IMR-90 (cell line): ENCODE results near the gene RUNX3. TPM values are rescaled to one million over a fixed set of nuclear protein-coding genes. Genes with fewer than 3 reads are reported as not detected.

Experiments used
- ATAC-seq: fragments of 200-7000 bp; cut with Tn5 transposase; 2 replicates; pipeline ENCODE4 v1.9.1; 2020; ENCODE audit warnings: low read depth, mild to moderate bottlenecking, moderate library complexity
- BruUV-seq: library from RNA; stranded (reverse); fragments of 400-500 nt; replicated peaks from 2 replicates; lab custom pipeline; 2021; lab: Mats Ljungman, UMichigan
- CTCF ChIA-PET: fragments of 300-600 bp; formaldehyde crosslinking; extraction: SDS; loops from one replicate; lab custom pipeline; 2021; ENCODE audit warnings: antibody characterized with exemption; lab: Yijun Ruan, JAX
- POLR2A ChIA-PET: fragments of 300-600 bp; sonication (Branson Sonifier 250); formaldehyde crosslinking; loops from one replicate; lab custom pipeline; 2022; ENCODE audit warnings: antibody characterized with exemption; ENCODE audit not compliant: unreplicated experiment; lab: Charles Lee
- DNase-seq: peaks from one replicate; pipeline ENCODE4 v3.0.0; 2013
- H2AFZ ChIP-seq: replicated peaks from 2 replicates; pipeline ENCODE3; 2013; ENCODE audit warnings: low read length, mild to moderate bottlenecking; ENCODE audit not compliant: poor library complexity
- H2AK5ac ChIP-seq: 2 replicates; pipeline ENCODE4 v1.6.1; 2013; ENCODE audit warnings: low read depth, low read length, inconsistent platforms
- H2AK9ac ChIP-seq: replicated peaks from 2 replicates; pipeline ENCODE3; 2013; ENCODE audit warnings: mild to moderate bottlenecking, low read depth, low read length, moderate library complexity; ENCODE audit not compliant: poor library complexity
- H2BK120ac ChIP-seq: 2 replicates; pipeline ENCODE4 v1.6.1; 2013; ENCODE audit warnings: low read depth, low read length, inconsistent platforms
- H2BK15ac ChIP-seq: 3 replicates; pipeline ENCODE4 v1.6.1; 2013; ENCODE audit warnings: low read depth, low read length, inconsistent platforms
- H2BK20ac ChIP-seq: 2 replicates; pipeline ENCODE4 v1.6.1; 2013; ENCODE audit warnings: low read depth, mild to moderate bottlenecking, inconsistent platforms, low read length, moderate library complexity
- H2BK5ac ChIP-seq: 2 replicates; pipeline ENCODE4 v1.6.1; 2013; ENCODE audit warnings: mild to moderate bottlenecking, low read depth, low read length, inconsistent platforms; ENCODE audit not compliant: poor library complexity, severe bottlenecking
- H3K14ac ChIP-seq: replicated peaks from 2 replicates; pipeline ENCODE4 v1.6.1; 2013; ENCODE audit warnings: low read depth, low read length, inconsistent platforms
- H3K18ac ChIP-seq: 2 replicates; pipeline ENCODE4 v1.6.1; 2013; ENCODE audit warnings: low read depth, low read length, control low read depth
- H3K23ac ChIP-seq: 2 replicates; pipeline ENCODE4 v1.6.1; 2013; ENCODE audit warnings: low read depth, low read length, inconsistent platforms
- H3K27ac ChIP-seq: 2 replicates; pipeline ENCODE4 v1.5.1; 2013; ENCODE audit warnings: mild to moderate bottlenecking, control low read depth, low read length; ENCODE audit not compliant: insufficient read depth
- H3K27me3 ChIP-seq: 2 replicates; pipeline ENCODE4 v1.6.1; 2013; ENCODE audit warnings: low read length; ENCODE audit not compliant: control insufficient read depth, insufficient read depth
- H3K36me3 ChIP-seq: 2 replicates; pipeline ENCODE4 v1.6.1; 2013; ENCODE audit warnings: low read length, mixed read lengths; ENCODE audit not compliant: control insufficient read depth, insufficient read depth
- H3K4ac ChIP-seq: 2 replicates; pipeline ENCODE4 v1.6.1; 2013; ENCODE audit warnings: low read depth, low read length, inconsistent platforms
- H3K4me1 ChIP-seq: 2 replicates; pipeline ENCODE4 v1.6.1; 2013; ENCODE audit warnings: low read length, mixed read lengths; ENCODE audit not compliant: control insufficient read depth, insufficient read depth
- H3K4me2 ChIP-seq: 2 replicates; pipeline ENCODE4 v1.6.1; 2013; ENCODE audit warnings: low read depth, mild to moderate bottlenecking, control low read depth, low read length, moderate library complexity
- H3K4me3 ChIP-seq: 2 replicates; pipeline ENCODE4 v1.5.1; 2013; ENCODE audit warnings: low read depth, mild to moderate bottlenecking, control low read depth, low read length, moderate library complexity; ENCODE audit not compliant: insufficient read depth
- H3K56ac ChIP-seq: 2 replicates; pipeline ENCODE4 v1.6.1; 2013; ENCODE audit warnings: low read length, inconsistent platforms; ENCODE audit not compliant: insufficient read depth; ENCODE audit errors: extremely low read depth
- H3K79me1 ChIP-seq, 2 experiments: 2 replicates each; pipeline ENCODE4 v1.6.1; 2013; ENCODE audit warnings: low read length in 2 of 2, inconsistent platforms in 1 of 2, low read depth in 1 of 2
- H3K9ac ChIP-seq: 2 replicates; pipeline ENCODE4 v1.6.1; 2013; ENCODE audit warnings: low read depth, low read length, control low read depth
- H3K9me1 ChIP-seq: 2 replicates; pipeline ENCODE4 v1.6.1; 2013; ENCODE audit warnings: low read length, inconsistent platforms; ENCODE audit not compliant: insufficient read depth
- H3K9me3 ChIP-seq: 2 replicates; pipeline ENCODE4 v1.6.1; 2013; ENCODE audit warnings: low read length; ENCODE audit not compliant: control insufficient read depth, insufficient read depth
- H4K20me1 ChIP-seq: 2 replicates; pipeline ENCODE4 v1.6.1; 2013; ENCODE audit warnings: low read length, inconsistent platforms; ENCODE audit not compliant: insufficient read depth
- H4K5ac ChIP-seq: 2 replicates; pipeline ENCODE4 v1.6.1; 2013; ENCODE audit warnings: mild to moderate bottlenecking, low read depth, low read length, control low read depth
- H4K8ac ChIP-seq, 2 experiments: 2 replicates each; pipeline ENCODE4 v1.6.1; 2013; ENCODE audit warnings: low read depth in 2 of 2, low read length in 2 of 2, control low read depth in 1 of 2, inconsistent platforms in 1 of 2
- H4K91ac ChIP-seq: 2 replicates; pipeline ENCODE4 v1.6.1; 2013; ENCODE audit warnings: low read depth, low read length, inconsistent platforms; ENCODE audit not compliant: insufficient read depth
- BHLHE40 ChIP-seq: fragments of 150-350 bp; IDR thresholded peaks from 2 replicates; pipeline ENCODE4 v1.6.1; 2016; ENCODE audit warnings: mild to moderate bottlenecking, low read depth, low read length
- CEBPB ChIP-seq: IDR thresholded peaks from 2 replicates; pipeline ENCODE4 v1.6.1; 2012; ENCODE audit warnings: low read depth, low read length, improper control_type of control experiment
- CHD1 ChIP-seq: IDR thresholded peaks from 2 replicates; pipeline ENCODE4 v1.6.1; 2012; ENCODE audit warnings: low read depth, low read length, improper control_type of control experiment
- FOS ChIP-seq: fragments of 150-350 bp; IDR thresholded peaks from 2 replicates; pipeline ENCODE4 v1.6.1; 2016; ENCODE audit warnings: low read depth, low read length
- MAFK ChIP-seq: IDR thresholded peaks from 2 replicates; pipeline ENCODE4 v1.6.1; 2012; ENCODE audit warnings: low read depth, low read length, improper control_type of control experiment
- MAZ ChIP-seq: IDR thresholded peaks from 2 replicates; pipeline ENCODE4 v1.6.1; 2012; ENCODE audit warnings: low read depth, mild to moderate bottlenecking, low read length, improper control_type of control experiment, moderate library complexity, borderline replicate concordance
- MXI1 ChIP-seq: IDR thresholded peaks from 2 replicates; pipeline ENCODE4 v1.6.1; 2012; ENCODE audit warnings: low read depth, mild to moderate bottlenecking, low read length, moderate library complexity, borderline replicate concordance
- NFE2L2 ChIP-seq: fragments of 150-350 bp; IDR thresholded peaks from 2 replicates; pipeline ENCODE4 v1.6.1; 2016; ENCODE audit warnings: low read depth, mild to moderate bottlenecking, low read length
- POLR2A ChIP-seq: IDR thresholded peaks from 2 replicates; pipeline ENCODE4 v1.6.1; 2012; ENCODE audit warnings: mild to moderate bottlenecking, low read depth, low read length
- RAD21 ChIP-seq: IDR thresholded peaks from 2 replicates; pipeline ENCODE4 v1.6.1; 2012; ENCODE audit warnings: low read length, improper control_type of control experiment
- RCOR1 ChIP-seq: IDR thresholded peaks from 2 replicates; pipeline ENCODE4 v1.6.1; 2012; ENCODE audit warnings: mild to moderate bottlenecking, low read length, improper control_type of control experiment; ENCODE audit not compliant: insufficient replicate concordance
- RFX5 ChIP-seq: IDR thresholded peaks from 2 replicates; pipeline ENCODE4 v1.8.0; 2012; ENCODE audit warnings: low read depth, mild to moderate bottlenecking, low read length, moderate library complexity
- SMC3 ChIP-seq: fragments of 150-350 bp; IDR thresholded peaks from 2 replicates; pipeline ENCODE4 v1.6.1; 2016; ENCODE audit warnings: low read depth, mild to moderate bottlenecking, antibody characterized with exemption, low read length, moderate library complexity
- WGBS, 2 experiments: methylation state at CpG; one replicate each; pipeline versions ENCODE4 v1.1.5 to v1.1.7; 2013; ENCODE audit warnings: missing lambda C conversion rate in 2 of 2; ENCODE audit not compliant: insufficient read length in 1 of 2; ENCODE audit errors: extremely low coverage in 2 of 2; 5-methylcytosine and 5-hydroxymethylcytosine counted together
- dilution Hi-C: fragments of 300-500 bp; cut with HindIII; formaldehyde crosslinking; loops from one replicate; pipeline ENCODE4 v1.14.3; 2018; ENCODE audit warnings: low sequenced_read_pairs; ENCODE audit not compliant: unreplicated experiment
- in situ Hi-C: fragments of 300-500 bp; cut with MboI; formaldehyde crosslinking; loops from 3 replicates; pipeline ENCODE4 v1.14.3; 2019; ENCODE audit warnings: low sequenced_read_pairs, inconsistent platforms, mixed read lengths
- intact Hi-C: fragments of 100-400 bp; cut with micrococcal nuclease; formaldehyde crosslinking; loops from 2 replicates; pipeline ENCODE4 v1.10.0; 2022
- polyA plus RNA-seq, 3 experiments: library from polyadenylated mRNA; depleted of rRNA; stranded (reverse); fragments of >200 nt; gene quantifications; 2 replicates each; pipeline ENCODE4 v1.2.3, GENCODE V29; 2012; ENCODE audit warnings: low replicate concordance in 1 of 3
- total RNA-seq: library from RNA; depleted of rRNA; stranded (reverse); fragments of >200 nt; gene quantifications from 2 replicates; pipeline ENCODE4 v1.2.3, GENCODE V29; 2012
- TF ChIP-seq, protein P1 (sequence below): fragments of 150-350 bp; IDR thresholded peaks from 2 replicates; pipeline ENCODE4 v1.6.1; 2016; ENCODE audit warnings: low read depth, mild to moderate bottlenecking, low read length, moderate library complexity, borderline replicate concordance
- TF ChIP-seq, protein P2 (sequence below): conservative IDR thresholded peaks from 2 replicates; pipeline ENCODE4 v1.5.1; 2012; ENCODE audit warnings: mild to moderate bottlenecking, low read depth, low read length, improper control_type of control experiment
- TF ChIP-seq, protein P3 (sequence below): fragments of 150-350 bp; IDR thresholded peaks from 2 replicates; pipeline ENCODE4 v1.6.1; 2017; ENCODE audit warnings: mild to moderate bottlenecking, antibody characterized with exemption, low read length, low read depth

The RUNX3 gene
- total and polyA plus RNA-seq, 2 of the 4 experiments (the other 2 are of a cell fraction), result 0.07 TPM; not detected in 1

DNA sequence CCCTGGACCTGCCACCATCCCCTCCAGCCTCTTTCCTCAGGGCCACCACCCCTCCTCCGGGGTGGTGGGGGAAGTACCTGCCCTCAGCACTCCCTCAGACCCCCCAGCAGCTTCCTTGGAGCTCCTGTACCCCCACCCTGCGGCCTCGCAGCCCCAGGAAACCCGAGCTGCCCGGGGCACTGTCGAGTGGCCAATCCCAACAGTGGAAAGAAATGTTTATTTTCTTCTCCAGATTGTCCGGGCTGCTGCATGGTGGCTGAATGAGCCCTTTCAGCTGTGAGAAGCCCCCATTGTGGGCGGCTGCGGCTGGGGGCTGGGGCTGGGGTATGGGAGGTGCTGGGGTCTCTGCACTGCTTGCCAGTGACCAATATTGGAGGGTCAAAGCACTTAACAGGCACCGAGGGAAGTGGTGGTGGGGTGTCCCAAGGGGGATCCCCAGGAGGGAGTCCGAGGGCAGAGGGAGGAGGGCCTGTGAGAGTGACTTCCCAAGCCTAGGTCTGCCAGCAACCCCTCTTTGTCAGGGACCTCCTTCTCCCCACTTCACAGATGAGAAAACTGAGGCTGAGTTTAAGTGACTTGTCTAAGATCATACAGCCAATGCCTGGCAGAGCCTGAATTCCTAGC lies 25.2 kb downstream of the RUNX3 start:
- no peak overlapping the region for H2AFZ ChIP-seq
- H2BK120ac ChIP-seq, result no peak overlapping the region
- H3K9ac ChIP-seq, result no peak overlapping the region
- H2BK15ac ChIP-seq, result no peak overlapping the region
- H3K79me1 ChIP-seq, result no peaks in the 10 kb centered on the region
- intact Hi-C loops, result no loop called here
- no peaks in the 10 kb centered on the region for H3K4me1 ChIP-seq
- in situ Hi-C loops, result no loop called here
- ChIA-PET POLR2A (no interaction called here), CTCF (no interaction called here)
- WGBS, 2 experiments, result 20% methylated on average over 2 of the region's 11 CpGs; no CpG with 5 or more reads in 1 of the 2 experiments
- H4K8ac ChIP-seq, result no peak overlapping the region
- no peak overlapping the region for H4K91ac ChIP-seq
- H3K4me3 ChIP-seq, result no peak overlapping the region
- H3K27me3 ChIP-seq, result peaks cover 27% of the 10 kb centered on the region
- TF ChIP-seq MXI1 (no peak), POLR2A (no peak), RAD21 (no peak), MAFK (no peak), MAZ (no peak), RFX5 (no peak), SMC3 (no peak), CHD1 (no peak), FOS (no peak), RCOR1 (no peak), CEBPB (no peak), BHLHE40 (no peak), NFE2L2 (no peak)
- TF ChIP-seq, protein P1, sequence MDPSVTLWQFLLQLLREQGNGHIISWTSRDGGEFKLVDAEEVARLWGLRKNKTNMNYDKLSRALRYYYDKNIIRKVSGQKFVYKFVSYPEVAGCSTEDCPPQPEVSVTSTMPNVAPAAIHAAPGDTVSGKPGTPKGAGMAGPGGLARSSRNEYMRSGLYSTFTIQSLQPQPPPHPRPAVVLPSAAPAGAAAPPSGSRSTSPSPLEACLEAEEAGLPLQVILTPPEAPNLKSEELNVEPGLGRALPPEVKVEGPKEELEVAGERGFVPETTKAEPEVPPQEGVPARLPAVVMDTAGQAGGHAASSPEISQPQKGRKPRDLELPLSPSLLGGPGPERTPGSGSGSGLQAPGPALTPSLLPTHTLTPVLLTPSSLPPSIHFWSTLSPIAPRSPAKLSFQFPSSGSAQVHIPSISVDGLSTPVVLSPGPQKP, result no peak
- TF ChIP-seq, protein P2, sequence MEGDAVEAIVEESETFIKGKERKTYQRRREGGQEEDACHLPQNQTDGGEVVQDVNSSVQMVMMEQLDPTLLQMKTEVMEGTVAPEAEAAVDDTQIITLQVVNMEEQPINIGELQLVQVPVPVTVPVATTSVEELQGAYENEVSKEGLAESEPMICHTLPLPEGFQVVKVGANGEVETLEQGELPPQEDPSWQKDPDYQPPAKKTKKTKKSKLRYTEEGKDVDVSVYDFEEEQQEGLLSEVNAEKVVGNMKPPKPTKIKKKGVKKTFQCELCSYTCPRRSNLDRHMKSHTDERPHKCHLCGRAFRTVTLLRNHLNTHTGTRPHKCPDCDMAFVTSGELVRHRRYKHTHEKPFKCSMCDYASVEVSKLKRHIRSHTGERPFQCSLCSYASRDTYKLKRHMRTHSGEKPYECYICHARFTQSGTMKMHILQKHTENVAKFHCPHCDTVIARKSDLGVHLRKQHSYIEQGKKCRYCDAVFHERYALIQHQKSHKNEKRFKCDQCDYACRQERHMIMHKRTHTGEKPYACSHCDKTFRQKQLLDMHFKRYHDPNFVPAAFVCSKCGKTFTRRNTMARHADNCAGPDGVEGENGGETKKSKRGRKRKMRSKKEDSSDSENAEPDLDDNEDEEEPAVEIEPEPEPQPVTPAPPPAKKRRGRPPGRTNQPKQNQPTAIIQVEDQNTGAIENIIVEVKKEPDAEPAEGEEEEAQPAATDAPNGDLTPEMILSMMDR, result no peak
- TF ChIP-seq, protein P3, sequence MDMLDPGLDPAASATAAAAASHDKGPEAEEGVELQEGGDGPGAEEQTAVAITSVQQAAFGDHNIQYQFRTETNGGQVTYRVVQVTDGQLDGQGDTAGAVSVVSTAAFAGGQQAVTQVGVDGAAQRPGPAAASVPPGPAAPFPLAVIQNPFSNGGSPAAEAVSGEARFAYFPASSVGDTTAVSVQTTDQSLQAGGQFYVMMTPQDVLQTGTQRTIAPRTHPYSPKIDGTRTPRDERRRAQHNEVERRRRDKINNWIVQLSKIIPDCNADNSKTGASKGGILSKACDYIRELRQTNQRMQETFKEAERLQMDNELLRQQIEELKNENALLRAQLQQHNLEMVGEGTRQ, result no peak
- ATAC-seq, result peak; percentile 38; the same call in 1 of the 2 replicates
- no peak overlapping the region for H2BK5ac ChIP-seq
- dilution Hi-C loops, result no loop called here
- H3K36me3 ChIP-seq, result no peaks in the 10 kb centered on the region
- H3K18ac ChIP-seq, result no peak overlapping the region
- H3K56ac ChIP-seq, result no peak overlapping the region
- no peak overlapping the region for H3K23ac ChIP-seq
- H3K4ac ChIP-seq, result no peak overlapping the region
- H3K14ac ChIP-seq, result no peak overlapping the region
- BruUV-seq, result no TSS peak
- no peak overlapping the region for H2AK5ac ChIP-seq
- no peaks in the 10 kb centered on the region for H4K20me1 ChIP-seq
- peaks cover 1% of the 10 kb centered on the region; the same call in 1 of the 2 replicates for H3K9me3 ChIP-seq
- H3K9me1 ChIP-seq, result no peaks in the 10 kb centered on the region
- no peak overlapping the region for H4K5ac ChIP-seq
- no peak overlapping the region for H2BK20ac ChIP-seq
- H3K4me2 ChIP-seq, result no peak overlapping the region
- H2AK9ac ChIP-seq, result no peak overlapping the region
- H3K27ac ChIP-seq, result no peak overlapping the region
- no peak for DNase-seq
